ENCODE measurements around the gene MEN1. TPM values are rescaled to one million over a fixed set of nuclear protein-coding genes. Genes with fewer than 3 reads are reported as not detected.

Gene MEN1
- total and polyA plus RNA-seq, 9 of the 15 experiments (the other 6 are each of a cell fraction or from before 2014, with no cell fraction given): 3.4 to 57.2 (median 19.3) TPM

- no peak for TF ChIP-seq ZNF609 (CRISPR knock-in tag; IDR thresholded peaks at IDR 0.05; ENCODE audit: borderline replicate concordance)
- TF ChIP-seq HNRNPL (IDR thresholded peaks at IDR 0.05; ENCODE audit: low read depth, low read length): peak; percentile 55; the same call in 1 of the 2 replicates
- no peak for TF ChIP-seq ZNF354B (CRISPR knock-in tag; IDR thresholded peaks at IDR 0.05)
- no peak for TF ChIP-seq FOXJ2 (tag; IDR thresholded peaks at IDR 0.05)
- no peak for TF ChIP-seq POLR2AphosphoS5 (IDR thresholded peaks at IDR 0.05; ENCODE audit: control insufficient read depth, insufficient read depth, low read depth, low read length)
- TF ChIP-seq ESRRA (IDR thresholded peaks at IDR 0.05; ENCODE audit: borderline replicate concordance, low read depth): no peak
- TF ChIP-seq ZNF134 (CRISPR knock-in tag; conservative IDR thresholded peaks at IDR 0.05): no peak
- TF ChIP-seq ZNF263 (CRISPR knock-in tag; IDR thresholded peaks at IDR 0.05; ENCODE audit: borderline replicate concordance): peak; percentile 57
- TF ChIP-seq POLR2B (IDR thresholded peaks at IDR 0.05; ENCODE audit: low read depth, partially characterized antibody): peak; percentile 34
- no peak for TF ChIP-seq ZNF253 (CRISPR knock-in tag; conservative IDR thresholded peaks at IDR 0.05)
- no peak for TF ChIP-seq ZNF436 (CRISPR knock-in tag; IDR thresholded peaks at IDR 0.05)
- TF ChIP-seq, protein P1, sequence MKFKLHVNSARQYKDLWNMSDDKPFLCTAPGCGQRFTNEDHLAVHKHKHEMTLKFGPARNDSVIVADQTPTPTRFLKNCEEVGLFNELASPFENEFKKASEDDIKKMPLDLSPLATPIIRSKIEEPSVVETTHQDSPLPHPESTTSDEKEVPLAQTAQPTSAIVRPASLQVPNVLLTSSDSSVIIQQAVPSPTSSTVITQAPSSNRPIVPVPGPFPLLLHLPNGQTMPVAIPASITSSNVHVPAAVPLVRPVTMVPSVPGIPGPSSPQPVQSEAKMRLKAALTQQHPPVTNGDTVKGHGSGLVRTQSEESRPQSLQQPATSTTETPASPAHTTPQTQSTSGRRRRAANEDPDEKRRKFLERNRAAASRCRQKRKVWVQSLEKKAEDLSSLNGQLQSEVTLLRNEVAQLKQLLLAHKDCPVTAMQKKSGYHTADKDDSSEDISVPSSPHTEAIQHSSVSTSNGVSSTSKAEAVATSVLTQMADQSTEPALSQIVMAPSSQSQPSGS (CRISPR knock-in tag; IDR thresholded peaks at IDR 0.05): no peak
- TF ChIP-seq ZNF274 (IDR thresholded peaks at IDR 0.05; ENCODE audit: borderline replicate concordance, low read depth, low read length): no peak
- no peak for TF ChIP-seq GTF2A2 (tag; IDR thresholded peaks at IDR 0.05)
- no peak for TF ChIP-seq THRA (IDR thresholded peaks at IDR 0.05)
- TF ChIP-seq CREBBP (IDR thresholded peaks at IDR 0.05; ENCODE audit: low read depth, low read length): no peak
These were observed 34.2 kb upstream of the MEN1 start, which contains the start of gene CDC42BPG (continued) for GRCh38 chr11:64844330-64845128.
